Colon (tissue), 2 donors: ENCODE results near the gene GP2.
"Not testable (repeated sequence)": the region's sequence is repeated elsewhere in the genome, so short reads cannot be mapped to it uniquely, and the experiment has no call there.

ENCODE experiments used
- FAIRE-seq: peaks from 2 replicates; lab custom pipeline; 2012; peaks lifted over from hg19 to GRCh38; lab: Jason Lieb, UNC
- donor health status: control.
- donor health status: control.

Gene GP2

GRCh38 chr16:20325005-20325404 is 2.3 kb downstream of the GP2 start:
- FAIRE-seq = no peak

GRCh38 chr16:20323591-20324117 is 3.7 kb downstream of the GP2 start:
- FAIRE-seq = no peak

- no peak for FAIRE-seq
Observed at GRCh38 chr16:20322696-20323095, 4.6 kb downstream of the GP2 start.

GRCh38 chr16:20321671-20322070 is 5.6 kb downstream of the GP2 start:
- no peak for FAIRE-seq

- FAIRE-seq = not testable (repeated sequence)
Observed at GRCh38 chr16:20321051-20321450, 6.3 kb downstream of the GP2 start.

- no peak for FAIRE-seq
Observed at GRCh38 chr16:20320592-20320991, 6.7 kb downstream of the GP2 start.

GRCh38 chr16:20320178-20320577 is 7.1 kb downstream of the GP2 start:
- FAIRE-seq = no peak

- no peak for FAIRE-seq
Observed at GRCh38 chr16:20319406-20319805, 7.9 kb downstream of the GP2 start.

GRCh38 chr16:20318437-20318836 is 8.9 kb downstream of the GP2 start:
- FAIRE-seq = no peak

- no peak for FAIRE-seq
Observed at GRCh38 chr16:20318006-20318405, 9.3 kb downstream of the GP2 start.

GRCh38 chr16:20317117-20317516 is 10.2 kb downstream of the GP2 start:
- no peak for FAIRE-seq

GRCh38 chr16:20316715-20317114 is 10.6 kb downstream of the GP2 start:
- no peak for FAIRE-seq

GRCh38 chr16:20315764-20316163 is 11.5 kb downstream of the GP2 start:
- no peak for FAIRE-seq

GRCh38 chr16:20314575-20314974 is 12.7 kb downstream of the GP2 start:
- no peak for FAIRE-seq

GRCh38 chr16:20313741-20314140 is 13.6 kb downstream of the GP2 start:
- FAIRE-seq = no peak

- not testable (repeated sequence) for FAIRE-seq
Observed at GRCh38 chr16:20312536-20313095, 14.7 kb downstream of the GP2 start.

- no peak for FAIRE-seq
Observed at GRCh38 chr16:20311548-20311947, 15.8 kb downstream of the GP2 start.

- no peak for FAIRE-seq
Observed at GRCh38 chr16:20310421-20311395, 16.6 kb downstream of the GP2 start.

- no peak for FAIRE-seq
Observed at GRCh38 chr16:20309786-20310185, 17.5 kb downstream of the GP2 start.

- no peak for FAIRE-seq
Observed at GRCh38 chr16:20308801-20309590, 18.3 kb downstream of the GP2 start.

- FAIRE-seq = no peak
Observed at GRCh38 chr16:20308266-20308665, 19.0 kb downstream of the GP2 start.

GRCh38 chr16:20307791-20308190 is 19.5 kb downstream of the GP2 start:
- FAIRE-seq = no peak
